Chondrocyte (in vitro differentiated cells): ENCODE results near the gene KDM2A. TPM values are rescaled to one million over a fixed set of nuclear protein-coding genes. Genes with fewer than 3 reads are reported as not detected.

Experiments used
- DNase-seq: peaks from one replicate; pipeline ENCODE4 v3.0.0; 2021; ENCODE audit warnings: mixed read lengths, low spot score
- H3K27ac Mint-ChIP-seq: one replicate; pipeline ENCODE4 v1.8.0; 2021; ENCODE audit warnings: mild to moderate bottlenecking, moderate library complexity, mixed read lengths; ENCODE audit not compliant: unreplicated experiment
- H3K27me3 Mint-ChIP-seq: 2 replicates; pipeline ENCODE4 v1.8.0; 2021; ENCODE audit warnings: low read depth, mixed read lengths
- H3K36me3 Mint-ChIP-seq: 2 replicates; pipeline ENCODE4 v1.8.0; 2021; ENCODE audit warnings: low read depth, mixed read lengths
- H3K4me1 Mint-ChIP-seq: 2 replicates; pipeline ENCODE4 v1.8.0; 2021; ENCODE audit warnings: low read depth, mild to moderate bottlenecking, mixed read lengths
- H3K4me3 Mint-ChIP-seq: one replicate; pipeline ENCODE4 v1.8.0; 2021; ENCODE audit warnings: mild to moderate bottlenecking, moderate library complexity, mixed read lengths; ENCODE audit not compliant: unreplicated experiment
- H3K9me3 Mint-ChIP-seq: 2 replicates; pipeline ENCODE4 v1.8.0; 2021; ENCODE audit warnings: low read depth, mixed read lengths
- total RNA-seq: library from RNA; stranded (reverse); gene quantifications from 3 replicates; pipeline ENCODE4 v1.2.1, GENCODE V29; 2021
- TF ChIP-seq, protein P1 (sequence below): fragments of 200-600 bp; sonication (generic); IDR thresholded peaks from 2 replicates; pipeline ENCODE4 v1.5.0; 2021; ENCODE audit warnings: antibody characterized with exemption, mild to moderate bottlenecking, moderate library complexity

KDM2A gene
- total RNA-seq, 1 donor from 2014 or later = 54.3 TPM

DNA sequence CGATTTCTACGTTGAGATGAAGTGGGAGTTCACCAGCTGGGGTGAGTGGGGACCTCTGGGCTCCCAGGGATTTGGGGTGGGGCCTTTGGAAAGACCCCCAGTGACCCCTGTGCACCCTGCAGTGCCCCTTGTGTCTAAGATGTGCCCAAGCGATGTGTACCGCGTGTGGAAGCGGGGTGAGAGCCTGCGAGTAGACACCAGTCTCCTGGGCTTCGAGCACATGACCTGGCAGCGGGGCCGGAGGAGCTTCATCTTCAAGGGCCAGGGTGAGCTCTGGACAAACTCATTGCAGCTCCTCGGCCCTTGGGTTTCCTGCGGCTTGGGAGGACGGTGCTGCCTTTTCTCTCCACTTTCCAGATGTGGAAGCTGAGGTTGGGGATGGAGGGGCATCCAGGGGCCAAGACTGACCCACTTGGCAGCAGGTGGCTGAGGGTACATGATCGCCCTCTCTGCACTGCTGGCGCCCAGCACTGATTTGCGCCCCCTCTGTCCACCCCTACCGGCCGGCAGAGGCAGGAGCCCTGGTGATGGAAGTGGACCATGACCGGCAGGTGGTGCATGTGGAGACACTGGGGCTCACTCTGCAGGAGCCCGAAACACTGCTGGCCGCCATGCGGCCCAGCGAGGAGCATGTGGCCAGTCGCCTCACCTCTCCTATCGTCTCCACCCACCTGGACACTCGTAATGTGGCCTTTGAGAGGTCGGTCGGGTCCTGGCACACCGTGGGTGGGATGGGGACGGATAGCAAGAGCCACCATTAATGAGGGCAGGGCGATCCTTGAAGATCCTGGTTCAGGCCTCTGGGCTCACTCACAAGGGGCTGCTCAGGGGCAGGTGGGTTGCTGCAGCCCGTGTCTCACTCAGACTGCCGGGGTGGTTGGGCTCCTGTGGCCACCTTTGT is 172.7 kb downstream of the KDM2A start:
- peak; percentile 81 for DNase-seq
- peaks cover 16% of the 10 kb centered on the region for H3K36me3 Mint-ChIP-seq
- H3K4me1 Mint-ChIP-seq = peaks cover 35% of the 10 kb centered on the region
- H3K27me3 Mint-ChIP-seq = no peaks in the 10 kb centered on the region
- H3K27ac Mint-ChIP-seq = peak overlapping the region; percentile 60
- TF ChIP-seq, protein P1, sequence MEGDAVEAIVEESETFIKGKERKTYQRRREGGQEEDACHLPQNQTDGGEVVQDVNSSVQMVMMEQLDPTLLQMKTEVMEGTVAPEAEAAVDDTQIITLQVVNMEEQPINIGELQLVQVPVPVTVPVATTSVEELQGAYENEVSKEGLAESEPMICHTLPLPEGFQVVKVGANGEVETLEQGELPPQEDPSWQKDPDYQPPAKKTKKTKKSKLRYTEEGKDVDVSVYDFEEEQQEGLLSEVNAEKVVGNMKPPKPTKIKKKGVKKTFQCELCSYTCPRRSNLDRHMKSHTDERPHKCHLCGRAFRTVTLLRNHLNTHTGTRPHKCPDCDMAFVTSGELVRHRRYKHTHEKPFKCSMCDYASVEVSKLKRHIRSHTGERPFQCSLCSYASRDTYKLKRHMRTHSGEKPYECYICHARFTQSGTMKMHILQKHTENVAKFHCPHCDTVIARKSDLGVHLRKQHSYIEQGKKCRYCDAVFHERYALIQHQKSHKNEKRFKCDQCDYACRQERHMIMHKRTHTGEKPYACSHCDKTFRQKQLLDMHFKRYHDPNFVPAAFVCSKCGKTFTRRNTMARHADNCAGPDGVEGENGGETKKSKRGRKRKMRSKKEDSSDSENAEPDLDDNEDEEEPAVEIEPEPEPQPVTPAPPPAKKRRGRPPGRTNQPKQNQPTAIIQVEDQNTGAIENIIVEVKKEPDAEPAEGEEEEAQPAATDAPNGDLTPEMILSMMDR = no peak
- peaks cover 7% of the 10 kb centered on the region for H3K9me3 Mint-ChIP-seq
- no peak overlapping the region for H3K4me3 Mint-ChIP-seq

DNA sequence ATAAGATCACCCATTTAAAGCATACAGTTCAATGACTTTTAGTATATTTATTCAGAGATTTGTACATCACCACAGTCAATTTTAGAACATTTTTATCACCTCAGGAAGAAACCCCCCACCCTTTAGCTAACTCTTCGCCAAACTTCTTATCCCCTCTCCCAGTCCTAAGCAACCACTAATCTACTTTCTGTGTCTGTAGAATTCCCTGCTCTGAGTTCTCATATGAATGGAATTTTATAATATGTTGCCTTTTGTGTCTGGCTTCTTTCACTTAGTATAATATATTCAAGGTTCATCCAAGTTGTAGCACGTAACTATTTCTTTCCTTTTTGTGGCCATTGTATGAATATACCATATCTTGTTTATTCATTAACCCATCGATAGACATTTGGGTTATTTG is 173.6 kb downstream of the KDM2A start:
- Mint-ChIP-seq H3K36me3 (peaks cover 20% of the 10 kb centered on the region), H3K4me1 (peaks cover 28% of the 10 kb centered on the region), H3K4me3 (no peak overlapping the region), H3K27ac (peak overlapping the region; percentile 60), H3K27me3 (no peaks in the 10 kb centered on the region), H3K9me3 (peaks cover 7% of the 10 kb centered on the region)
- DNase-seq = no peak
- TF ChIP-seq, protein P1 = no peak

DNA sequence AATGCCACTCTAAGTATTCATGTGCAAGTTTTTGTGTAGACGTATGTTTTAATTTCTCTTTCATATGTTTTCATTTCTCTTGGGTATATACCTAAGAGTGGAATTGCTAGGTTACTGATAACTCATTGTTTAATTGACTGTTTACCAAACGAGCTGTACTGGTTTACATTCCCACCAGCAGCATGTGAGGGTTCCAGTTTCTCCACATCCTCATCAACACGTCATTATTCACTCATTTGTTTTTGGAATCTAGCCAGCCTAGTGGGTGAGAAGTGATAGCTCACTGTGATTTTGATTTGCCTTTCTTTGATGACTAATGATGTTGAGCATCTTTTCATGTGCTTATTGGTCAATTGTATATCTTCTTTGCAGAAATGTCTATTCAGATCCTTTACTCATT is 174.0 kb downstream of the KDM2A start:
- H3K27me3 Mint-ChIP-seq = no peaks in the 10 kb centered on the region
- peak overlapping the region; percentile 0 for H3K27ac Mint-ChIP-seq
- no peak for DNase-seq
- H3K4me3 Mint-ChIP-seq = no peak overlapping the region
- H3K4me1 Mint-ChIP-seq = peaks cover 24% of the 10 kb centered on the region
- TF ChIP-seq, protein P1 = no peak
- peaks cover 21% of the 10 kb centered on the region for H3K36me3 Mint-ChIP-seq
- H3K9me3 Mint-ChIP-seq = peaks cover 7% of the 10 kb centered on the region

DNA sequence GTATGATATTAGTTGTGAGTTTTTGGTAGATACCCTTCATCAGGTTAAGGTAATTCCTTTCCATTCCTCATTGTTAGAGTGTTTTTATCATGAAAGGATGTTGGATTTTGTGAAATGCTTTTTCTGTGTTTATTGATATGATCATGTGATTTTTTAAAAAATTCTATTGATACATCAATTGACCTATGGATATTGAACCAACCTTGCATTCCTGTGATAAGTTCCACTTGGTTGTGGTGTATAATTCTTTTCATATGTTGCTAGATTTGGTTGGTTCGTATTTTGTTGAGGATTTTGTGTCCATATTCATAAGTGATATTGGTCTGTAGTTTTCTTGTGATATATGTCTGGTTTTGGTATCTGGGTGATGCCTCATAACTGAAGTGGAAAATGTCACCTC is 176.8 kb downstream of the KDM2A start:
- DNase-seq = no peak
- H3K4me1 Mint-ChIP-seq = peaks cover 14% of the 10 kb centered on the region
- no peaks in the 10 kb centered on the region for H3K27me3 Mint-ChIP-seq
- no peak overlapping the region for H3K27ac Mint-ChIP-seq
- no peak overlapping the region for H3K4me3 Mint-ChIP-seq
- peaks cover 29% of the 10 kb centered on the region for H3K36me3 Mint-ChIP-seq
- TF ChIP-seq, protein P1 = no peak
- peaks cover 7% of the 10 kb centered on the region for H3K9me3 Mint-ChIP-seq

DNA sequence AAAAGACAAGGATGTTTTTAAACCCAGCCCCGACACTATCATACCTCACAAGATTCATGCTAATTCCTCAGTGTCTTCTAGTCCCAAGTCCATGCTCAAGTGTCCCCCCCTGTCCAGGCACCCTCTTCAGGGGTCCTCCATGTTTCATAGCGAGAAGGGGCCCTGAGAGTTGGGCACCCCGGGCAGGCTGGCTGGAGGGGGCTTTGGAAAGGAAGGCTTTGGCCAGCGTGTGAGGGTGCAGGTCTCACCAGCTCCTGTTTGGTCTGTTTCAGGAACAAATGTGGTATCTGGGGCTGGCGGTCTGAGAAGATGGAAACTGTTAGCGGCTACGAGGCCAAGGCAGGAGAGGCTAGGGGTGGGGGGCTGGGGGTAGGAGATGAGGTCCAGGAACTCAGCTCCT is 179.7 kb downstream of the KDM2A start:
- peak; percentile 33 for DNase-seq
- H3K27me3 Mint-ChIP-seq = no peaks in the 10 kb centered on the region
- peaks cover 26% of the 10 kb centered on the region for H3K36me3 Mint-ChIP-seq
- H3K9me3 Mint-ChIP-seq = peaks cover 7% of the 10 kb centered on the region
- no peak overlapping the region for H3K27ac Mint-ChIP-seq
- peaks cover 10% of the 10 kb centered on the region for H3K4me1 Mint-ChIP-seq
- H3K4me3 Mint-ChIP-seq = no peak overlapping the region
- TF ChIP-seq, protein P1 = no peak
